K562 (cell line): Measurements from ENCODE around the gene HNRNPU. TPM values are rescaled to one million over a fixed set of nuclear protein-coding genes. Genes with fewer than 3 reads are reported as not detected.

ENCODE experiments used
- BHLHE40 ChIP-seq: IDR thresholded peaks from 2 replicates; pipeline ENCODE4 v1.6.1; 2011; ENCODE audit warnings: low read length, improper control_type of control experiment
- BRCA1 ChIP-seq, 2 experiments: fragments of 450-650 bp in 1 of 2; sonication (generic) in 1 of 2; formaldehyde crosslinking in 1 of 2; IDR thresholded peaks; 2 replicates each; pipeline versions ENCODE4 v1.5.0 to v1.6.1; 2017 to 2020; ENCODE audit warnings: mild to moderate bottlenecking in 1 of 2, missing genetic modification reagents in 1 of 2
- CBX2 ChIP-seq: fragments of 200-600 bp; sonication (generic); IDR thresholded peaks from one replicate; pipeline ENCODE4 v1.6.1; 2012; ENCODE audit warnings: mild to moderate bottlenecking, low read length, inconsistent platforms; ENCODE audit not compliant: insufficient read depth, poor library complexity, severe bottlenecking
- CBX3 ChIP-seq, 2 experiments: IDR thresholded peaks; 1 replicate in 1 of 2; 2 replicates in 1 of 2; pipeline ENCODE4 v1.6.1; 2012; ENCODE audit warnings: inconsistent platforms in 2 of 2, low read length in 2 of 2, borderline replicate concordance in 1 of 2, control low read depth in 1 of 2
- EGR1 ChIP-seq: fragments of 450-650 bp; conservative IDR thresholded peaks from 2 replicates; pipeline ENCODE4 v1.6.1; 2017; ENCODE audit warnings: mild to moderate bottlenecking
- HMGN3 ChIP-seq: IDR thresholded peaks from 2 replicates; pipeline ENCODE4 v1.6.1; 2011; ENCODE audit warnings: borderline replicate concordance, low read depth, mild to moderate bottlenecking, mixed read lengths, low read length; ENCODE audit not compliant: insufficient read length; ENCODE audit errors: extremely low read depth
- MEF2D ChIP-seq: conservative IDR thresholded peaks from 2 replicates; pipeline ENCODE4 v1.6.1; 2016; ENCODE audit warnings: low read depth, missing genetic modification characterization, missing compliant biosample characterization
- MXD1 ChIP-seq: fragments of 250-450 bp; sonication (Bioruptor Pico); IDR thresholded peaks from 2 replicates; pipeline ENCODE4 v1.8.0; 2021; ENCODE audit warnings: borderline replicate concordance, mild to moderate bottlenecking, moderate library complexity; ENCODE audit not compliant: poor library complexity, severe bottlenecking
- MXI1 ChIP-seq: IDR thresholded peaks from 2 replicates; pipeline ENCODE4 v1.6.1; 2011; ENCODE audit warnings: low read depth, mild to moderate bottlenecking, improper control_type of control experiment, low read length
- NFIX ChIP-seq: fragments of 250-450 bp; sonication (Bioruptor Pico); IDR thresholded peaks from 2 replicates; pipeline ENCODE4 v1.4.0; 2020; ENCODE audit warnings: low read depth, mild to moderate bottlenecking, moderate library complexity
- NFYB ChIP-seq: IDR thresholded peaks from 2 replicates; pipeline ENCODE4 v1.6.1; 2011; ENCODE audit warnings: mild to moderate bottlenecking, moderate library complexity; ENCODE audit not compliant: insufficient read length; ENCODE audit errors: extremely low read depth
- PHF21A ChIP-seq: fragments of 450-650 bp; IDR thresholded peaks from 2 replicates; pipeline ENCODE4 v1.6.1; 2017; ENCODE audit warnings: low read depth, borderline replicate concordance
- RFX1 ChIP-seq: fragments of 450-650 bp; IDR thresholded peaks from 2 replicates; pipeline ENCODE4 v1.6.1; 2016; ENCODE audit warnings: mild to moderate bottlenecking, moderate library complexity
- TAF7 ChIP-seq: fragments of 450-650 bp; IDR thresholded peaks from 2 replicates; pipeline ENCODE4 v1.6.1; 2016; ENCODE audit warnings: missing genetic modification characterization, missing compliant biosample characterization
- TRIM24 ChIP-seq, 2 experiments: fragments of 450-650 bp; IDR thresholded peaks; 2 replicates each; pipeline ENCODE4 v1.6.1; 2016
- TRIM28 ChIP-seq: fragments of 450-650 bp; IDR thresholded peaks from 2 replicates; pipeline ENCODE4 v1.6.1; 2017
- YY1 ChIP-seq, 3 experiments: IDR thresholded peaks; 2 replicates each; pipeline ENCODE4 v1.6.1; 2011; ENCODE audit warnings: low read length in 2 of 3, mild to moderate bottlenecking in 2 of 3, moderate library complexity in 2 of 3, borderline replicate concordance in 1 of 3, control low read depth in 1 of 3, low read depth in 1 of 3; ENCODE audit not compliant: insufficient read depth in 3 of 3, insufficient replicate concordance in 2 of 3, control insufficient read depth in 1 of 3, insufficient read length in 1 of 3; ENCODE audit errors: extremely low read depth in 1 of 3
- ZNF121 ChIP-seq: sonication (generic); formaldehyde crosslinking; conservative IDR thresholded peaks from 2 replicates; pipeline ENCODE4 v1.8.0; 2022; ENCODE audit warnings: missing genetic modification reagents
- ZNF23 ChIP-seq: fragments of 250-450 bp; sonication (Bioruptor Pico); IDR thresholded peaks from 2 replicates; pipeline ENCODE4 v1.4.0; 2020; ENCODE audit warnings: mild to moderate bottlenecking
- ZNF561 ChIP-seq: fragments of 450-650 bp; formaldehyde crosslinking; conservative IDR thresholded peaks from 2 replicates; pipeline ENCODE4 v1.4.0; 2020; ENCODE audit warnings: mild to moderate bottlenecking, moderate library complexity
- ZNF644 ChIP-seq: fragments of 200-800 bp; sonication (Bioruptor generic); IDR thresholded peaks from 2 replicates; pipeline ENCODE4 v1.6.1; 2016; ENCODE audit warnings: low read depth, missing genetic modification characterization, missing compliant biosample characterization
- polyA plus RNA-seq, 8 experiments: library from polyadenylated mRNA; depleted of rRNA in 4 of 8; stranded (reverse) in 5 of 8; unstranded in 3 of 8; fragments of >200 nt; fragmentation: Nextera tagmentation in 2 of 8; fragmentation: Illumina TruSeq in 1 of 8; extraction: Ambion mirVana in 2 of 8; extraction: Trizol in 1 of 8; gene quantifications; 2 replicates each; pipeline versions ENCODE4 v1.2.1 to v1.2.3, GENCODE V29; 2011 to 2014; ENCODE audit warnings: inconsistent platforms in 1 of 8, missing spikeins in 1 of 8
- total RNA-seq, 7 experiments: library from RNA; depleted of rRNA in 6 of 7; stranded (reverse); fragments of >200 nt in 6 of 7; fragmentation: Illumina TruSeq in 2 of 7; extraction: Trizol in 2 of 7; gene quantifications; 2 replicates each; pipeline versions ENCODE4 v1.2.1 to v1.2.3, GENCODE V29; 2011 to 2021; ENCODE audit warnings: low replicate concordance in 1 of 7
- TF ChIP-seq, protein P1 (sequence below), 2 experiments: IDR thresholded peaks; 2 replicates each; pipeline ENCODE4 v1.6.1; 2012; ENCODE audit warnings: improper control_type of control experiment in 2 of 2, low read depth in 2 of 2, low read length in 2 of 2, borderline replicate concordance in 1 of 2
- TF ChIP-seq, protein P2 (sequence below), 3 experiments: fragments of 200-800 bp in 1 of 3; sonication (Bioruptor generic) in 1 of 3; sonication (generic) in 1 of 3; formaldehyde crosslinking in 1 of 3; IDR thresholded peaks; 2 replicates each; pipeline versions ENCODE4 v1.6.1 to v1.8.0; 2016 to 2022; ENCODE audit warnings: mild to moderate bottlenecking in 2 of 3, missing compliant biosample characterization in 2 of 3, missing genetic modification characterization in 2 of 3, missing genetic modification reagents in 1 of 3

The HNRNPU gene
- total and polyA plus RNA-seq, 9 of the 15 experiments (the other 6 are each of a cell fraction or from before 2014, with no cell fraction given): 159 to 777 (median 577) TPM

DNA sequence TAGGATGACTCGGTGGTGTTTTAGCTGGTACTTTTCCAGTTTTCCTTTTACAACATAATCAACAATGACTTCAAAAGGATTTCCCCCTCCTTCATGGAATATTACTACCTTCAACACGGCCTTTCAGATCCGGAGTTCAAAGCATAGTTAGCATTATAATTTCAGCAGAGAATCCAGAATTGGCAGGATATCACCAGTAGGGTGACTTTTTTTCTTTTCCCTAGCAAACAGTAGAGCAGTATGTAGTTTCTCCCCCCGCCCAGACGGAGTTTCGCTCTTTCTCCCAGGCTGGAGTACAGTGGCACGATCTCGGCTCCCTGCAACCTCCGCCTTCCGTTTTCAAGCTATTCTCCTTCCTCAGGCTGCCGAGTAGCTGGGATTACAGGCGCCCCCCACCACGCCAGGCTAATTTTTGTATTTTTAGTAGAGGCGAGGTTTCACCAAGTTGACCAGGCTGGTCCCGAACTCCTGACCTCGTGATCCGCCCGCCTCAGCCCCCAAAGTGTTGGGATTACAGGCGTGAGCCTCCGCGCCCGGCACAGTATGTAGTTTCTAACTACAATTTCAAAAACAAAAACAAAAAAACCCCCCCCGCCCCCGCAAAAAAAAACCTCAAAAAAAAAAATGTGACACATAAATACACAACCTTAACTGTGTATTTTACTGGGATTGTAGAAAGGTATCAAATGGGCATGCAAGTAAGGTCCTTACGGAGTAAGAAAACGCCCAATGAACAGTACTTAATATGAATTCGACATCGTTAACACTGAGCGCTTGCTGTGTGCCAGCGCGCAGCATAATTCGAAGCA is 30.4 kb downstream of the HNRNPU start (continued):
- TF ChIP-seq MXD1 (CRISPR knock-in tag) (no peak), MEF2D (peak; percentile 15; the same call in 1 of the 2 replicates), TAF7 (peak; percentile 55; the same call in 1 of the 2 replicates), CBX2 (no peak), MXI1 (no peak), ZNF121 (CRISPR knock-in tag) (no peak), BRCA1 (IDR thresholded peaks at IDR 0.05) (no peak), BRCA1 (CRISPR knock-in tag; IDR thresholded peaks at IDR 0.05) (no peak), TRIM28 (peak; percentile 16; the same call in 1 of the 2 replicates), NFYB (no peak), EGR1 (peak; percentile 98), CBX3 (IDR thresholded peaks at IDR 0.05; ENCODE audit: borderline replicate concordance in 1 of 2, low read length in 2 of 2) (no peak), HMGN3 (no peak), RFX1 (no peak), YY1 (IDR thresholded peaks at IDR 0.05; ENCODE audit: borderline replicate concordance in 1 of 3, control insufficient read depth in 1 of 3, extremely low read depth in 1 of 3, insufficient read depth in 3 of 3, insufficient read length in 1 of 3, insufficient replicate concordance in 2 of 3, low read depth in 1 of 3, low read length in 2 of 3) (no peak), PHF21A (no peak), ZNF644 (tag) (no peak), BHLHE40 (peak; percentile 29; the same call in 1 of the 2 replicates), ZNF561 (CRISPR knock-in tag) (no peak), ZNF23 (CRISPR knock-in tag) (no peak), NFIX (CRISPR knock-in tag) (no peak), TRIM24 (IDR thresholded peaks at IDR 0.05) (no peak; a peak in 1 of 4 replicates)
- TF ChIP-seq, protein P1, sequence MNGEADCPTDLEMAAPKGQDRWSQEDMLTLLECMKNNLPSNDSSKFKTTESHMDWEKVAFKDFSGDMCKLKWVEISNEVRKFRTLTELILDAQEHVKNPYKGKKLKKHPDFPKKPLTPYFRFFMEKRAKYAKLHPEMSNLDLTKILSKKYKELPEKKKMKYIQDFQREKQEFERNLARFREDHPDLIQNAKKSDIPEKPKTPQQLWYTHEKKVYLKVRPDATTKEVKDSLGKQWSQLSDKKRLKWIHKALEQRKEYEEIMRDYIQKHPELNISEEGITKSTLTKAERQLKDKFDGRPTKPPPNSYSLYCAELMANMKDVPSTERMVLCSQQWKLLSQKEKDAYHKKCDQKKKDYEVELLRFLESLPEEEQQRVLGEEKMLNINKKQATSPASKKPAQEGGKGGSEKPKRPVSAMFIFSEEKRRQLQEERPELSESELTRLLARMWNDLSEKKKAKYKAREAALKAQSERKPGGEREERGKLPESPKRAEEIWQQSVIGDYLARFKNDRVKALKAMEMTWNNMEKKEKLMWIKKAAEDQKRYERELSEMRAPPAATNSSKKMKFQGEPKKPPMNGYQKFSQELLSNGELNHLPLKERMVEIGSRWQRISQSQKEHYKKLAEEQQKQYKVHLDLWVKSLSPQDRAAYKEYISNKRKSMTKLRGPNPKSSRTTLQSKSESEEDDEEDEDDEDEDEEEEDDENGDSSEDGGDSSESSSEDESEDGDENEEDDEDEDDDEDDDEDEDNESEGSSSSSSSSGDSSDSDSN (IDR thresholded peaks at IDR 0.05; ENCODE audit: borderline replicate concordance in 1 of 2, low read depth in 2 of 2, low read length in 2 of 2): 0 out of 4 replicates have a peak, but pooled peaks of 1 of the 2 experiments have one; percentile 13
- TF ChIP-seq, protein P2, sequence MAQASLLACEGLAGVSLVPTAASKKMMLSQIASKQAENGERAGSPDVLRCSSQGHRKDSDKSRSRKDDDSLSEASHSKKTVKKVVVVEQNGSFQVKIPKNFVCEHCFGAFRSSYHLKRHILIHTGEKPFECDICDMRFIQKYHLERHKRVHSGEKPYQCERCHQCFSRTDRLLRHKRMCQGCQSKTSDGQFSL (CRISPR knock-in tag; IDR thresholded peaks at IDR 0.05): peak; percentile 67; the same call in 1 of the 2 replicates
- TF ChIP-seq, protein P2 (tag; IDR thresholded peaks at IDR 0.05): peak; percentile 18 to 73; a peak in 1 of 4 replicates
